Adrenal gland (tissue), 12 donors: ENCODE measurements around the gene FARP2. TPM values are rescaled to one million over a fixed set of nuclear protein-coding genes. Genes with fewer than 3 reads are reported as not detected.
A peak's percentile ranks its signal among the peaks of the same experiment; 100 is the strongest.

ENCODE experiments used
- DNase-seq, 7 donors: peaks; one replicate each; pipeline ENCODE4 v3.0.0-alpha.2; 2019 to 2020
- H3K27ac ChIP-seq, 5 donors: fragments of 200-600 bp; sonication (generic) in 4 of 5; 1 replicate in 3 of 5; 2 replicates in 2 of 5; pipeline versions ENCODE4 v1.5.1 to v1.8.0; 2016 to 2020; ENCODE audit warnings: mild to moderate bottlenecking in 1 of 5
- H3K27me3 ChIP-seq: fragments of 200-600 bp; 2 replicates; pipeline ENCODE4 v1.8.0; 2021
- H3K36me3 ChIP-seq, 2 donors: fragments of 200-600 bp; replicated peaks in 1 of 2; 1 replicate in 1 of 2; 2 replicates in 1 of 2; pipeline versions ENCODE4 v1.5.1 to v1.8.0; 2018 to 2022
- H3K4me1 ChIP-seq, 2 donors: fragments of 200-600 bp; replicated peaks in 1 of 2; 1 replicate in 1 of 2; 2 replicates in 1 of 2; pipeline versions ENCODE4 v1.5.1 to v1.8.0; 2018 to 2021
- H3K4me3 ChIP-seq, 4 donors: fragments of 200-600 bp; sonication (generic) in 3 of 4; one replicate each; pipeline ENCODE4 v1.5.1; 2016 to 2018
- H3K9me3 ChIP-seq, 3 donors: fragments of 200-600 bp; sonication (generic) in 1 of 3; replicated peaks in 1 of 3; 1 replicate in 2 of 3; 2 replicates in 1 of 3; pipeline versions ENCODE4 v1.5.1 to v1.8.0; 2016 to 2021
- CTCF ChIP-seq, 6 experiments: fragments of 450-650 bp in 4 of 6; fragments of 200-600 bp in 2 of 6; sonication (generic) in 1 of 6; IDR thresholded peaks; 1 replicate in 5 of 6; 2 replicates in 1 of 6; pipeline versions ENCODE4 v1.5.1 to v1.8.0; 2016 to 2021; ENCODE audit warnings: antibody characterized with exemption in 6 of 6, mild to moderate bottlenecking in 2 of 6, moderate library complexity in 1 of 6
- POLR2A ChIP-seq, 2 donors: fragments of 450-650 bp; IDR thresholded peaks; one replicate each; pipeline ENCODE4 v1.6.1; 2017; ENCODE audit warnings: antibody characterized with exemption in 2 of 2, mild to moderate bottlenecking in 2 of 2, moderate library complexity in 1 of 2
- WGBS, 4 donors: extraction: QIAGEN DNeasy Blood & Tissue Kit in 2 of 4; methylation state at CpG; one replicate each; pipeline versions ENCODE4 v1.1.5 to v1.1.7; 2013 to 2017; 5-methylcytosine and 5-hydroxymethylcytosine counted together
- intact Hi-C, 2 donors: fragments of 100-400 bp; cut with DNase I; formaldehyde crosslinking; loops; one replicate each; pipeline versions ENCODE4 v1.14.1 to v1.15.0; 2022 to 2023
- polyA plus RNA-seq, 3 donors: library from polyadenylated mRNA; stranded (reverse); fragments of 200-250 nt in 2 of 3; fragments of 350-450 nt in 1 of 3; fragmentation: Illumina TruSeq in 1 of 3; extraction: RNeasy Lipid Tissue Mini Kit (QIAGEN cat#74804) in 1 of 3; gene quantifications; one replicate each; pipeline ENCODE4 v1.2.3, GENCODE V29; 2013 to 2014
- total RNA-seq, 9 donors: library from RNA; depleted of rRNA in 4 of 9; stranded (reverse); fragments of >200 nt in 4 of 9; fragments of 120-200 nt in 1 of 9; fragmentation: NEBNext Ultra II Directional in 1 of 9; extraction: Animal tissue kit (Norgen Biotek cat#: 25700) in 1 of 9; gene quantifications; one replicate each; pipeline versions ENCODE4 v1.1.0 to v1.2.4, GENCODE V29; 2013 to 2023
- donor health status: healthy with polysubstance abuse.
- donor health status: Bipolar disorder and iron deficiency.
- donor health status: DM: yes; HTN: yes; CAD: no.
- donor health status: DM: no; HTN: no; CAD: no.
- donor health status: DM: no; HTN: no; CAD: no.
- donor health status: DM: yes; HTN: yes; CAD: no.

Gene FARP2
- total and polyA plus RNA-seq, 12 donors, result 17.3 to 66.8 (median 37.8) TPM

- intact Hi-C loops, result loop anchor here in 1 of 2 donors (10.0 kb wide), 1 partner anchor 142 kb away; no protein-coding TSS in a partner anchor
These were observed 150.8 kb downstream of the FARP2 start for GRCh38 chr2:241506793-241507429.

GRCh38 chr2:241507430-241508239, 151.6 kb downstream of the FARP2 start:
- H3K36me3 ChIP-seq, result no peaks in the 10 kb centered on the region
- peak in 2 of 6 experiments; percentile 25 to 30 for TF ChIP-seq CTCF (IDR thresholded peaks at IDR 0.05)
- TF ChIP-seq POLR2A (IDR thresholded peaks at IDR 0.05), result peak in 1 of 2 donors; percentile 16
- DNase-seq, result peak; percentile 49 to 76 (median 64)
- H3K9me3 ChIP-seq, result no peaks in the 10 kb centered on the region
- H3K27ac ChIP-seq, result peak overlapping the region in 4 of 5 donors; percentile 54 to 89 (median 72)
- H3K4me3 ChIP-seq, result peak overlapping the region in 3 of 4 donors; percentile 39 to 90 (median 63)
- H3K27me3 ChIP-seq, result no peaks in the 10 kb centered on the region
- intact Hi-C loops, result loop anchor here in 1 of 2 donors (10.0 kb wide), 1 partner anchor 143 kb away; no protein-coding TSS in a partner anchor
- H3K4me1 ChIP-seq, result peaks cover 21 to 28% of the 10 kb centered on the region in 2 donors
- 1 to 2% (median 2%) methylated on average over 9 to 67 of the region's 67 CpGs for WGBS, 4 donors

More at GRCh38 chr2:241506793-241507429, 150.8 kb downstream of the FARP2 start:
- Histone ChIP-seq H3K36me3 (no peaks in the 10 kb centered on the region), H3K27ac (peak overlapping the region in 1 of 5 donors; percentile 59), H3K4me3 (peak overlapping the region in 2 of 4 donors; percentile 39 to 90), H3K4me1 (peaks cover 21 to 28% of the 10 kb centered on the region in 2 donors), H3K9me3 (no peaks in the 10 kb centered on the region), H3K27me3 (no peaks in the 10 kb centered on the region)
- TF ChIP-seq POLR2A (IDR thresholded peaks at IDR 0.05) (no peak), CTCF (IDR thresholded peaks at IDR 0.05) (no peak)
- peak in 1 of 7 donors; percentile 28 for DNase-seq
- WGBS, 4 donors, result 47 to 48% (median 48%) methylated on average over 19 of the region's 19 CpGs

- Histone ChIP-seq H3K27me3 (no peaks in the 10 kb centered on the region), H3K4me3 (peak within 1 kb of the TSS; percentile 25 to 90 (median 54)), H3K4me1 (peaks cover 21 to 28% of the 10 kb centered on the region in 2 donors), H3K27ac (peak within 1 kb of the TSS in 4 of 5 donors; percentile 54 to 89 (median 72)), H3K9me3 (no peaks in the 10 kb centered on the region), H3K36me3 (no peaks in the 10 kb centered on the region)
- 0 to 1% (median 0%) methylated on average over 6 to 122 of the region's 122 CpGs for WGBS, 4 donors
- TF ChIP-seq CTCF (IDR thresholded peaks at IDR 0.05), result peak in 1 of 6 experiments; percentile 12
- peak; percentile 26 to 71 for TF ChIP-seq POLR2A (IDR thresholded peaks at IDR 0.05)
- intact Hi-C loops, result loop anchor here in 1 of 2 donors (10.0 kb wide), 1 partner anchor 144 kb away; no protein-coding TSS in a partner anchor
- DNase-seq, result peak; percentile 98 to 99 (median 98)
These were observed 152.4 kb downstream of the FARP2 start, which contains the start of gene STK25 for GRCh38 chr2:241508240-241509154. Gene STK25 (minus strand): TSS chr2:241508584. CDS start chr2:241508035, 549 bp downstream.
